Osteoblast (primary cell): ENCODE results near the gene SEC14L1. TPM values are rescaled to one million over a fixed set of nuclear protein-coding genes. Genes with fewer than 3 reads are reported as not detected.

Source experiments
- DNase-seq: peaks from one replicate; pipeline ENCODE4 v3.0.0; 2011; ENCODE audit warnings: low spot score, mixed read lengths; ENCODE audit not compliant: insufficient read length; ENCODE audit errors: missing footprints
- H2AFZ ChIP-seq: 2 replicates; pipeline ENCODE4 v1.6.0; 2011; ENCODE audit warnings: mild to moderate bottlenecking, low read length
- H3K27ac ChIP-seq: 2 replicates; pipeline ENCODE4 v1.5.1; 2011; ENCODE audit warnings: mild to moderate bottlenecking, low read depth, low read length, moderate library complexity
- H3K27me3 ChIP-seq: 2 replicates; pipeline ENCODE4 v1.6.0; 2012; ENCODE audit warnings: mild to moderate bottlenecking, control low read depth, inconsistent platforms, low read length, moderate library complexity; ENCODE audit not compliant: insufficient read depth
- H3K36me3 ChIP-seq: 2 replicates; pipeline ENCODE4 v1.5.1; 2011; ENCODE audit warnings: mild to moderate bottlenecking, low read length, control low read depth, moderate library complexity; ENCODE audit not compliant: insufficient read depth
- H3K4me1 ChIP-seq: 2 replicates; pipeline ENCODE4 v1.5.1; 2011; ENCODE audit warnings: mild to moderate bottlenecking, low read length, control low read depth, moderate library complexity; ENCODE audit not compliant: insufficient read depth
- H3K4me2 ChIP-seq: 2 replicates; pipeline ENCODE4 v1.6.0; 2011; ENCODE audit warnings: mild to moderate bottlenecking, low read length; ENCODE audit not compliant: insufficient read depth
- H3K4me3 ChIP-seq: fragments of 200-600 bp; sonication (generic); 3 replicates; pipeline ENCODE4 v1.5.1; 2012; ENCODE audit warnings: mild to moderate bottlenecking, low read length, inconsistent platforms; ENCODE audit not compliant: insufficient read depth
- H3K79me2 ChIP-seq: 2 replicates; pipeline ENCODE4 v1.6.0; 2012; ENCODE audit warnings: mild to moderate bottlenecking, low read length, control low read depth, inconsistent platforms; ENCODE audit not compliant: insufficient read depth
- H3K9me3 ChIP-seq: 2 replicates; pipeline ENCODE4 v1.5.1; 2011; ENCODE audit warnings: low read depth, low read length, control low read depth
- H4K20me1 ChIP-seq: 2 replicates; pipeline ENCODE4 v1.6.0; 2012; ENCODE audit warnings: mild to moderate bottlenecking, low read length, control low read depth; ENCODE audit not compliant: insufficient read depth
- CTCF ChIP-seq: IDR thresholded peaks from 2 replicates; pipeline ENCODE4 v1.5.1; 2011; ENCODE audit warnings: mild to moderate bottlenecking, low read depth, low read length, moderate library complexity; ENCODE audit errors: extremely low read depth
- total RNA-seq: library from RNA; depleted of rRNA; stranded (reverse); fragments of >200 nt; gene quantifications from 2 replicates; pipeline ENCODE4 v1.2.3, GENCODE V29; 2012

The SEC14L1 gene
- total RNA-seq, 1 donor, result 53.6 TPM

DNA sequence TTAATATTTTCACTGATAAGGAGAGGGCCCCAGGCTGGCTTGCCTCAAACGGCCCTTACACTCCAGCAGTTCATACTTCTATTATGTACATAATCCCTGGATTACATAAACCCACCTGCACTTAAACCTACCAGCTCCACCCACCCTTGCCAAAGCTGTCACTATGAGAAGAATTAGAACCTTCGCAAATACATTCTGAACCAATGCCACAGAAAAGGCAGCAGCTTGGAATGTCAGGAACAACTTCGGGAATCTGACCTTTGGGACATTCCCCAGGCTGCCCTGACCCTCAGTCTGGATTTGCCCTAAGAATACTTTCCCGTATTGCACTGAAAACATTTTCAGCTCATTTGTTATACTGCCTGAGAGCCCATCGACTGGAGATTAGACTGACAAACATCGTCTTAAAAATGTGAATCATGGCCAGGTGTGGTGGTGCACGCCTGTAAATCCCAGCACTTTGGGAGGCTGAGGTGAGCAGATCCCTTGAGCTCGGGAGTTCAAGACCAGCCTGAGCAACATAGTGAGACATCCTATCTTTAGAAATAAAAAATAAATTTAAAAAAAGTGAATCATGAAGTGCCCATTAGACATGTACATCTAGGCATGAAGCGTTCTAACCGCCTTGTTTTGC lies 21.0 kb upstream of the SEC14L1 start:
- no peaks in the 10 kb centered on the region for H3K79me2 ChIP-seq
- H3K9me3 ChIP-seq, result no peaks in the 10 kb centered on the region
- TF ChIP-seq CTCF, result no peak
- no peak overlapping the region for H3K4me2 ChIP-seq
- H2AFZ ChIP-seq, result no peak overlapping the region
- H4K20me1 ChIP-seq, result no peaks in the 10 kb centered on the region
- peaks cover 32% of the 10 kb centered on the region for H3K4me1 ChIP-seq
- H3K36me3 ChIP-seq, result no peaks in the 10 kb centered on the region
- no peak overlapping the region for H3K27ac ChIP-seq
- no peak for DNase-seq
- no peaks in the 10 kb centered on the region for H3K27me3 ChIP-seq
- no peak overlapping the region for H3K4me3 ChIP-seq

DNA sequence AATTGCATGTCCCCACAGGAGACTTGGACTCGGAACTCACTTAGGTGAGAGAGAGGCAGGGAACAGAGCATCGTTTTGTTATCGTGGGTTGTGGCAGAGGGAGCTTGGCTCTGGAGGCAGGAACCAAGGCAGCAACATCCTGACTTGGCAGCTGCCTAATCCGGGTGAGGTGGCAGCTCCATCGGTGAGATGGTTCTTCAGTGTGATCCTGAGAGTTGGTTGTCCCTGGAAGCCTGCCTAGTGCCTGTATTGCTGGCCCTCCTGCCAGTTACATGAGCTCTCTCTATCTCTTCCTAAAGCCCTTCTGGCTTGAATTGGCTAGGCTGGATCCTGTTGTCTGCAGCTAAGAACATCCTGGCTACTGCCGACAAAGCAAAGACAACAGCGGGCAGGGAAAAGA lies 19.9 kb upstream of the SEC14L1 start:
- no peaks in the 10 kb centered on the region for H3K9me3 ChIP-seq
- peak overlapping the region; percentile 92 for H3K27ac ChIP-seq
- H3K79me2 ChIP-seq, result no peaks in the 10 kb centered on the region
- peak overlapping the region; percentile 4 for H3K4me2 ChIP-seq
- peaks cover 41% of the 10 kb centered on the region for H3K4me1 ChIP-seq
- TF ChIP-seq CTCF, result no peak
- H3K36me3 ChIP-seq, result no peaks in the 10 kb centered on the region
- H2AFZ ChIP-seq, result peak overlapping the region; percentile 83
- H3K4me3 ChIP-seq, result no peak overlapping the region
- H3K27me3 ChIP-seq, result no peaks in the 10 kb centered on the region
- no peaks in the 10 kb centered on the region for H4K20me1 ChIP-seq
- DNase-seq, result no peak

- Histone ChIP-seq H3K79me2 (no peaks in the 10 kb centered on the region), H4K20me1 (no peaks in the 10 kb centered on the region), H3K27ac (peak overlapping the region; percentile 95), H3K36me3 (no peaks in the 10 kb centered on the region), H3K4me1 (peaks cover 59% of the 10 kb centered on the region), H2AFZ (peak overlapping the region; percentile 69), H3K27me3 (no peaks in the 10 kb centered on the region), H3K4me2 (peak overlapping the region; percentile 72), H3K9me3 (no peaks in the 10 kb centered on the region), H3K4me3 (peak overlapping the region; percentile 6)
- TF ChIP-seq CTCF, result no peak
- peak; percentile 79 for DNase-seq
Observed at GRCh38 chr17:77124192-77124889, 16.4 kb upstream of the SEC14L1 start.

DNA sequence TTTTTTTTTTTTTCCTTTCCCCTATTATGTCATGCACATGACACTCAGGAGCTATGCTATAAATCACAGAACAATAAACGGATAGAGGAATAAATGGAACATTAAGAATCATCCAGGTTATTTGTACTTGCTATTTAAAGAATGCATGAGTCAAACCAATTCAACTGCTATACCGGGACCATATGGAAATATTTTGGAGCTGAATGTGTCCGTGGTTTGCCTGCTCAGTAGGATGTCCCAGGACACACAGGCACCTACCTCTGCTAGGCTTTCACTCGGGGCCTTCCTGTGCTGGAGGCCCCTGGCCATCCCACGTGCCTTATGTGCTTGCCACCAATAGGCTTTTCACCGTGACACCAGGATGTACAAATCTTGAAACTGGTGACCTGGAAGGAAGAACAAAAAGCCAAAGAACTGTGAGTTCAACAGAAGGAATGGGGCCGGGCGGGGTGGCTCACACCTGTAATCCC lies 15.3 kb upstream of the SEC14L1 start:
- Histone ChIP-seq H3K36me3 (no peaks in the 10 kb centered on the region), H3K9me3 (no peaks in the 10 kb centered on the region), H3K27ac (peak overlapping the region; percentile 62), H3K27me3 (no peaks in the 10 kb centered on the region), H3K79me2 (no peaks in the 10 kb centered on the region), H3K4me2 (no peak overlapping the region), H4K20me1 (no peaks in the 10 kb centered on the region), H2AFZ (no peak overlapping the region), H3K4me3 (no peak overlapping the region), H3K4me1 (peaks cover 66% of the 10 kb centered on the region)
- TF ChIP-seq CTCF, result no peak
- DNase-seq, result peak; percentile 83
